IMR-90 (cell line): ENCODE results near the gene BANP. TPM values are rescaled to one million over a fixed set of nuclear protein-coding genes. Genes with fewer than 3 reads are reported as not detected.

Experiments used
- ATAC-seq: fragments of 200-7000 bp; cut with Tn5 transposase; 2 replicates; pipeline ENCODE4 v1.9.1; 2020; ENCODE audit warnings: low read depth, mild to moderate bottlenecking, moderate library complexity
- BruUV-seq: library from RNA; stranded (reverse); fragments of 400-500 nt; replicated peaks from 2 replicates; lab custom pipeline; 2021; lab: Mats Ljungman, UMichigan
- CTCF ChIA-PET: fragments of 300-600 bp; formaldehyde crosslinking; extraction: SDS; loops from one replicate; lab custom pipeline; 2021; ENCODE audit warnings: antibody characterized with exemption; lab: Yijun Ruan, JAX
- POLR2A ChIA-PET: fragments of 300-600 bp; sonication (Branson Sonifier 250); formaldehyde crosslinking; loops from one replicate; lab custom pipeline; 2022; ENCODE audit warnings: antibody characterized with exemption; ENCODE audit not compliant: unreplicated experiment; lab: Charles Lee
- DNase-seq: peaks from one replicate; pipeline ENCODE4 v3.0.0; 2013
- H2AFZ ChIP-seq: replicated peaks from 2 replicates; pipeline ENCODE3; 2013; ENCODE audit warnings: low read length, mild to moderate bottlenecking; ENCODE audit not compliant: poor library complexity
- H2AK5ac ChIP-seq: 2 replicates; pipeline ENCODE4 v1.6.1; 2013; ENCODE audit warnings: low read depth, low read length, inconsistent platforms
- H2AK9ac ChIP-seq: replicated peaks from 2 replicates; pipeline ENCODE3; 2013; ENCODE audit warnings: mild to moderate bottlenecking, low read depth, low read length, moderate library complexity; ENCODE audit not compliant: poor library complexity
- H2BK120ac ChIP-seq: 2 replicates; pipeline ENCODE4 v1.6.1; 2013; ENCODE audit warnings: low read depth, low read length, inconsistent platforms
- H2BK15ac ChIP-seq: 3 replicates; pipeline ENCODE4 v1.6.1; 2013; ENCODE audit warnings: low read depth, low read length, inconsistent platforms
- H2BK20ac ChIP-seq: 2 replicates; pipeline ENCODE4 v1.6.1; 2013; ENCODE audit warnings: low read depth, mild to moderate bottlenecking, inconsistent platforms, low read length, moderate library complexity
- H2BK5ac ChIP-seq: 2 replicates; pipeline ENCODE4 v1.6.1; 2013; ENCODE audit warnings: mild to moderate bottlenecking, low read depth, low read length, inconsistent platforms; ENCODE audit not compliant: poor library complexity, severe bottlenecking
- H3K14ac ChIP-seq: replicated peaks from 2 replicates; pipeline ENCODE4 v1.6.1; 2013; ENCODE audit warnings: low read depth, low read length, inconsistent platforms
- H3K18ac ChIP-seq: 2 replicates; pipeline ENCODE4 v1.6.1; 2013; ENCODE audit warnings: low read depth, low read length, control low read depth
- H3K23ac ChIP-seq: 2 replicates; pipeline ENCODE4 v1.6.1; 2013; ENCODE audit warnings: low read depth, low read length, inconsistent platforms
- H3K27ac ChIP-seq: 2 replicates; pipeline ENCODE4 v1.5.1; 2013; ENCODE audit warnings: mild to moderate bottlenecking, control low read depth, low read length; ENCODE audit not compliant: insufficient read depth
- H3K27me3 ChIP-seq: 2 replicates; pipeline ENCODE4 v1.6.1; 2013; ENCODE audit warnings: low read length; ENCODE audit not compliant: control insufficient read depth, insufficient read depth
- H3K36me3 ChIP-seq: 2 replicates; pipeline ENCODE4 v1.6.1; 2013; ENCODE audit warnings: low read length, mixed read lengths; ENCODE audit not compliant: control insufficient read depth, insufficient read depth
- H3K4ac ChIP-seq: 2 replicates; pipeline ENCODE4 v1.6.1; 2013; ENCODE audit warnings: low read depth, low read length, inconsistent platforms
- H3K4me1 ChIP-seq: 2 replicates; pipeline ENCODE4 v1.6.1; 2013; ENCODE audit warnings: low read length, mixed read lengths; ENCODE audit not compliant: control insufficient read depth, insufficient read depth
- H3K4me2 ChIP-seq: 2 replicates; pipeline ENCODE4 v1.6.1; 2013; ENCODE audit warnings: low read depth, mild to moderate bottlenecking, control low read depth, low read length, moderate library complexity
- H3K4me3 ChIP-seq: 2 replicates; pipeline ENCODE4 v1.5.1; 2013; ENCODE audit warnings: low read depth, mild to moderate bottlenecking, control low read depth, low read length, moderate library complexity; ENCODE audit not compliant: insufficient read depth
- H3K56ac ChIP-seq: 2 replicates; pipeline ENCODE4 v1.6.1; 2013; ENCODE audit warnings: low read length, inconsistent platforms; ENCODE audit not compliant: insufficient read depth; ENCODE audit errors: extremely low read depth
- H3K79me1 ChIP-seq, 2 experiments: 2 replicates each; pipeline ENCODE4 v1.6.1; 2013; ENCODE audit warnings: low read length in 2 of 2, inconsistent platforms in 1 of 2, low read depth in 1 of 2
- H3K9ac ChIP-seq: 2 replicates; pipeline ENCODE4 v1.6.1; 2013; ENCODE audit warnings: low read depth, low read length, control low read depth
- H3K9me1 ChIP-seq: 2 replicates; pipeline ENCODE4 v1.6.1; 2013; ENCODE audit warnings: low read length, inconsistent platforms; ENCODE audit not compliant: insufficient read depth
- H3K9me3 ChIP-seq: 2 replicates; pipeline ENCODE4 v1.6.1; 2013; ENCODE audit warnings: low read length; ENCODE audit not compliant: control insufficient read depth, insufficient read depth
- H4K20me1 ChIP-seq: 2 replicates; pipeline ENCODE4 v1.6.1; 2013; ENCODE audit warnings: low read length, inconsistent platforms; ENCODE audit not compliant: insufficient read depth
- H4K5ac ChIP-seq: 2 replicates; pipeline ENCODE4 v1.6.1; 2013; ENCODE audit warnings: mild to moderate bottlenecking, low read depth, low read length, control low read depth
- H4K8ac ChIP-seq, 2 experiments: 2 replicates each; pipeline ENCODE4 v1.6.1; 2013; ENCODE audit warnings: low read depth in 2 of 2, low read length in 2 of 2, control low read depth in 1 of 2, inconsistent platforms in 1 of 2
- H4K91ac ChIP-seq: 2 replicates; pipeline ENCODE4 v1.6.1; 2013; ENCODE audit warnings: low read depth, low read length, inconsistent platforms; ENCODE audit not compliant: insufficient read depth
- BHLHE40 ChIP-seq: fragments of 150-350 bp; IDR thresholded peaks from 2 replicates; pipeline ENCODE4 v1.6.1; 2016; ENCODE audit warnings: mild to moderate bottlenecking, low read depth, low read length
- CEBPB ChIP-seq: IDR thresholded peaks from 2 replicates; pipeline ENCODE4 v1.6.1; 2012; ENCODE audit warnings: low read depth, low read length, improper control_type of control experiment
- CHD1 ChIP-seq: IDR thresholded peaks from 2 replicates; pipeline ENCODE4 v1.6.1; 2012; ENCODE audit warnings: low read depth, low read length, improper control_type of control experiment
- CTCF ChIP-seq: conservative IDR thresholded peaks from 2 replicates; pipeline ENCODE4 v1.5.1; 2012; ENCODE audit warnings: mild to moderate bottlenecking, low read depth, low read length, improper control_type of control experiment
- ELK1 ChIP-seq: fragments of 150-350 bp; IDR thresholded peaks from 2 replicates; pipeline ENCODE4 v1.6.1; 2016; ENCODE audit warnings: low read depth, mild to moderate bottlenecking, low read length, moderate library complexity, borderline replicate concordance
- FOS ChIP-seq: fragments of 150-350 bp; IDR thresholded peaks from 2 replicates; pipeline ENCODE4 v1.6.1; 2016; ENCODE audit warnings: low read depth, low read length
- MAFK ChIP-seq: IDR thresholded peaks from 2 replicates; pipeline ENCODE4 v1.6.1; 2012; ENCODE audit warnings: low read depth, low read length, improper control_type of control experiment
- MAZ ChIP-seq: IDR thresholded peaks from 2 replicates; pipeline ENCODE4 v1.6.1; 2012; ENCODE audit warnings: low read depth, mild to moderate bottlenecking, low read length, improper control_type of control experiment, moderate library complexity, borderline replicate concordance
- MXI1 ChIP-seq: IDR thresholded peaks from 2 replicates; pipeline ENCODE4 v1.6.1; 2012; ENCODE audit warnings: low read depth, mild to moderate bottlenecking, low read length, moderate library complexity, borderline replicate concordance
- NFE2L2 ChIP-seq: fragments of 150-350 bp; IDR thresholded peaks from 2 replicates; pipeline ENCODE4 v1.6.1; 2016; ENCODE audit warnings: low read depth, mild to moderate bottlenecking, low read length
- POLR2A ChIP-seq: IDR thresholded peaks from 2 replicates; pipeline ENCODE4 v1.6.1; 2012; ENCODE audit warnings: mild to moderate bottlenecking, low read depth, low read length
- RAD21 ChIP-seq: IDR thresholded peaks from 2 replicates; pipeline ENCODE4 v1.6.1; 2012; ENCODE audit warnings: low read length, improper control_type of control experiment
- RCOR1 ChIP-seq: IDR thresholded peaks from 2 replicates; pipeline ENCODE4 v1.6.1; 2012; ENCODE audit warnings: mild to moderate bottlenecking, low read length, improper control_type of control experiment; ENCODE audit not compliant: insufficient replicate concordance
- RFX5 ChIP-seq: IDR thresholded peaks from 2 replicates; pipeline ENCODE4 v1.8.0; 2012; ENCODE audit warnings: low read depth, mild to moderate bottlenecking, low read length, moderate library complexity
- SMC3 ChIP-seq: fragments of 150-350 bp; IDR thresholded peaks from 2 replicates; pipeline ENCODE4 v1.6.1; 2016; ENCODE audit warnings: low read depth, mild to moderate bottlenecking, antibody characterized with exemption, low read length, moderate library complexity
- USF2 ChIP-seq: fragments of 150-350 bp; IDR thresholded peaks from 2 replicates; pipeline ENCODE4 v1.6.1; 2017; ENCODE audit warnings: mild to moderate bottlenecking, antibody characterized with exemption, low read length, low read depth
- WGBS, 2 experiments: methylation state at CpG; one replicate each; pipeline versions ENCODE4 v1.1.5 to v1.1.7; 2013; ENCODE audit warnings: missing lambda C conversion rate in 2 of 2; ENCODE audit not compliant: insufficient read length in 1 of 2; ENCODE audit errors: extremely low coverage in 2 of 2; 5-methylcytosine and 5-hydroxymethylcytosine counted together
- dilution Hi-C: fragments of 300-500 bp; cut with HindIII; formaldehyde crosslinking; loops from one replicate; pipeline ENCODE4 v1.14.3; 2018; ENCODE audit warnings: low sequenced_read_pairs; ENCODE audit not compliant: unreplicated experiment
- in situ Hi-C: fragments of 300-500 bp; cut with MboI; formaldehyde crosslinking; loops from 3 replicates; pipeline ENCODE4 v1.14.3; 2019; ENCODE audit warnings: low sequenced_read_pairs, inconsistent platforms, mixed read lengths
- intact Hi-C: fragments of 100-400 bp; cut with micrococcal nuclease; formaldehyde crosslinking; loops from 2 replicates; pipeline ENCODE4 v1.10.0; 2022
- polyA plus RNA-seq, 3 experiments: library from polyadenylated mRNA; depleted of rRNA; stranded (reverse); fragments of >200 nt; gene quantifications; 2 replicates each; pipeline ENCODE4 v1.2.3, GENCODE V29; 2012; ENCODE audit warnings: low replicate concordance in 1 of 3
- total RNA-seq: library from RNA; depleted of rRNA; stranded (reverse); fragments of >200 nt; gene quantifications from 2 replicates; pipeline ENCODE4 v1.2.3, GENCODE V29; 2012

The BANP gene
- total and polyA plus RNA-seq, 2 of the 4 experiments (the other 2 are of a cell fraction) = 17.4 to 17.9 TPM

GRCh38 chr16:87933140-87933495, 18.1 kb upstream of the BANP start:
- CTCF ChIA-PET = no interaction called here
- Histone ChIP-seq H4K5ac (no peak overlapping the region), H3K18ac (no peak overlapping the region), H4K91ac (no peak overlapping the region), H3K36me3 (no peaks in the 10 kb centered on the region), H3K4ac (no peak overlapping the region), H3K9me3 (no peaks in the 10 kb centered on the region), H3K4me3 (no peak overlapping the region), H3K4me2 (no peak overlapping the region), H3K14ac (no peak overlapping the region), H3K79me1 (no peaks in the 10 kb centered on the region), H2BK20ac (no peak overlapping the region), H3K23ac (no peak overlapping the region), H4K20me1 (no peaks in the 10 kb centered on the region), H3K4me1 (no peaks in the 10 kb centered on the region), H3K27me3 (peaks cover 14% of the 10 kb centered on the region), H3K56ac (no peak overlapping the region), H2AK5ac (no peak overlapping the region), H2BK15ac (no peak overlapping the region), H3K27ac (no peak overlapping the region), H2BK5ac (no peak overlapping the region), H4K8ac (no peak overlapping the region), H3K9ac (no peak overlapping the region), H2AK9ac (no peak overlapping the region), H2BK120ac (no peak overlapping the region), H2AFZ (no peak overlapping the region), H3K9me1 (no peaks in the 10 kb centered on the region)
- no peak for ATAC-seq
- POLR2A ChIA-PET = no interaction called here
- in situ Hi-C loops (no loop called here), dilution Hi-C loops (no loop called here), intact Hi-C loops (no loop called here)
- no peak for DNase-seq
- no TSS peak for BruUV-seq
- no CpG with 5 or more reads among the region's 3 CpGs for WGBS, 2 experiments
- TF ChIP-seq RAD21 (no peak), RFX5 (no peak), RCOR1 (no peak), POLR2A (no peak), BHLHE40 (no peak), FOS (no peak), CTCF (no peak), CHD1 (no peak), MAZ (no peak), MXI1 (no peak), NFE2L2 (no peak), USF2 (no peak), CEBPB (no peak), MAFK (no peak), ELK1 (no peak), SMC3 (no peak)
